GM19238 (cell line): Measurements from ENCODE around the gene PTPDC1.
"Not testable (repeated sequence)": the region's sequence is repeated elsewhere in the genome, so short reads cannot be mapped to it uniquely, and the experiment has no call there.

Experiments
- DNase-seq: peaks from one replicate; pipeline ENCODE4 v3.0.0; 2011; ENCODE audit warnings: low spot score; ENCODE audit not compliant: insufficient read length

Gene PTPDC1

GRCh38 chr9:94094219-94095145 is 10.2 kb downstream of the PTPDC1 start:
- DNase-seq = not testable (repeated sequence)

DNA sequence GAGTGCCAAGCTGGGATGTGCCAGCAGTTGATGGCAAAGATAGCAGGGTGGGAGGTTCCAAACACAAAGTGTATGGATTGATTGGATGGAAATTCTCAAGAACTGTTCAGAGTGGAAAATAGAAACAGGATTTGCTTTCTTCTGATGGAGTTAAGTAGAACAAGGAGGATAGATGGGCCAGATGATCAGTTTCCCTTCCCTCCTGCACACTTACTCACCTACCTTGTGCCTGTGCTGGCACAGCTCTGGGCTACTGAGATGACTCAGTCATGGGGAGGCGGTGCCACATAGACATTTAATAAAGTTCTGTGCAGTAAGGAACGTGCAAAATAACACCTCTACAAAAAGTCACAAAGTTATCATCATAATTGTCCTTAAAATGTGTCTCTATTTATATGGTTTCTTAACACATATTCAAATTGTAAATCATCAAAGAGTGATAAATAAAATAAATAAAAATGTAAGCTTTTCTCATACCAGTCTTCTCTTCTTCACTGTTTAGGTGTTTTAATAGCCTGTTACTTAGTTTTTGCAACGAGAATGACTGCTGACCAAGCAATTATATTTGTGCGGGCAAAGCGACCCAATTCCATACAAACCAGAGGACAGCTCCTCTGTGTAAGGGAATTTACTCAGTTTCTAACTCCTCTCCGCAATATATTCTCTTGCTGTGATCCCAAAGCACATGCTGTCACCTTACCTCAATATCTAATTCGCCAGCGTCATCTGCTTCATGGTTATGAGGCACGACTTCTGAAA is 12.7 kb downstream of the PTPDC1 start:
- DNase-seq = no peak

DNA sequence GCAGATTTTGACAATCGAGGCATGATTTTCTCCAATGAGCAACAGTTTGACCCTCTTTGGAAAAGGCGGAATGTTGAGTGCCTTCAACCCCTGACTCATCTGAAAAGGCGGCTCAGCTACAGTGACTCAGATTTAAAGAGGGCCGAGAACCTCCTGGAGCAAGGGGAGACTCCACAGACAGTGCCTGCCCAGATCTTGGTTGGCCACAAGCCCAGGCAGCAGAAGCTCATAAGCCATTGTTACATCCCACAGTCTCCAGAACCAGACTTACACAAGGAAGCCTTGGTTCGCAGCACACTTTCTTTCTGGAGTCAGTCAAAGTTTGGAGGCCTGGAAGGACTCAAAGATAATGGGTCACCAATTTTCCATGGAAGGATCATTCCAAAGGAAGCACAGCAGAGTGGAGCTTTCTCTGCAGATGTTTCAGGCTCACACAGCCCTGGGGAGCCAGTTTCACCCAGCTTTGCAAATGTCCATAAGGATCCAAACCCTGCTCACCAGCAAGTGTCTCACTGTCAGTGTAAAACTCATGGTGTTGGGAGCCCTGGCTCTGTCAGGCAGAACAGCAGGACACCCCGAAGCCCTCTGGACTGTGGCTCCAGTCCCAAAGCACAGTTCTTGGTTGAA is 13.6 kb downstream of the PTPDC1 start:
- no peak for DNase-seq

DNA sequence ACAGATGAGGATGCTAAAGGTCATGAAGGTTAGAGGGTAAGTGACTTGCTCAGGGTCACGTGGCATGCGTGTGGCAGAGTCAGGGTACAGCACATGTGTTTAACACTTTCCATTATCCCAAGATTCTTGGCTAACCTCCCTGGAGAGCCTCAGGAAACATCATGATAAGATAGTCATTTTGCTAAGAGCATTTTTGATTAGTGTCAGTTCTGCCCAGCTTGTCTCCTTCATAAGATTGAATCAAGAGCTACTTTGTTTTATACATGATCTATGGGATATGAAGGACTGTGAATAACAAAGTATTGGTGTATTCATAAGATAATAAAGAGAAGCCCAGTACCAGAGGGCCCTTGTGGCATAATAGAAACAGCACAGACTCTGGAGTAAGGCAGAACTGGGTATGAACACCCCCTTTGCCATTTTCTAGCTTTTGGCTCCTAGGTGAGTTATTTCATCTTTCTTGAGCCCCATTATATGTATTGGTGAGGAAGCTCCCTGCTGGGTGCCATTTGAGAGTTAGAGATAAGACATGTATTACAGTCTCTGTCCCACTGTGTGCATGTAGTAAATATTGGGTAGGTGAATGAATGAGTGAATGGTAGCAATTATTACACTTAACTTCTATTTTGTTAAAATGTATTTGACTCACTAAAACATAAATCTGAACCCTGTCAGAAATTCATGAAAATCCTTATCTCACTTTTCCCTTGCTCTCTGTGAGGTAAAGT is 16.1 kb downstream of the PTPDC1 start:
- DNase-seq = no peak

- DNase-seq = no peak
Measured at GRCh38 chr9:94101162-94101853, 17.0 kb downstream of the PTPDC1 start.

GRCh38 chr9:94108584-94108983 is 24.3 kb downstream of the PTPDC1 start:
- no peak for DNase-seq

DNA sequence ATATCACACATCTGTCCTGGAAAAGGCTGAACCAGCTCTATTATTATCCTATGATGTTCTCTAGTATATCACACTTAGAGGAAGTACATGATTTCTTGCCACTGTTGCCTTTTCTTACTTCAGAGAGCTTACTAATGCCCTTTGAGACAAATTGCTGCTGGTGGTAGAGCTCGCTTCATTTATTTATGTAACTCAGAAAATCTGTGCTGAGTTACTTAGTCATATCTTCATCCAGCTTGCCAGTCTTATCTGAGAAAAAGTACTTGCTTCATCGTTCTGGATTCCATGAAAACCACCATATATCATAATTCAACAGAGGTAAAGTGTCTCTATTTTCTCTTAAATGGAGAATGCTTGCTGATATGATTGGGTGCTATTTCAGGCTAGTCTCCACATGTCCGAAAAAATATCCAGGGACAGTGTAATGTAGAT is 26.6 kb downstream of the PTPDC1 start:
- no peak for DNase-seq

- no peak for DNase-seq
Measured at GRCh38 chr9:94111446-94111845, 27.2 kb downstream of the PTPDC1 start.

DNA sequence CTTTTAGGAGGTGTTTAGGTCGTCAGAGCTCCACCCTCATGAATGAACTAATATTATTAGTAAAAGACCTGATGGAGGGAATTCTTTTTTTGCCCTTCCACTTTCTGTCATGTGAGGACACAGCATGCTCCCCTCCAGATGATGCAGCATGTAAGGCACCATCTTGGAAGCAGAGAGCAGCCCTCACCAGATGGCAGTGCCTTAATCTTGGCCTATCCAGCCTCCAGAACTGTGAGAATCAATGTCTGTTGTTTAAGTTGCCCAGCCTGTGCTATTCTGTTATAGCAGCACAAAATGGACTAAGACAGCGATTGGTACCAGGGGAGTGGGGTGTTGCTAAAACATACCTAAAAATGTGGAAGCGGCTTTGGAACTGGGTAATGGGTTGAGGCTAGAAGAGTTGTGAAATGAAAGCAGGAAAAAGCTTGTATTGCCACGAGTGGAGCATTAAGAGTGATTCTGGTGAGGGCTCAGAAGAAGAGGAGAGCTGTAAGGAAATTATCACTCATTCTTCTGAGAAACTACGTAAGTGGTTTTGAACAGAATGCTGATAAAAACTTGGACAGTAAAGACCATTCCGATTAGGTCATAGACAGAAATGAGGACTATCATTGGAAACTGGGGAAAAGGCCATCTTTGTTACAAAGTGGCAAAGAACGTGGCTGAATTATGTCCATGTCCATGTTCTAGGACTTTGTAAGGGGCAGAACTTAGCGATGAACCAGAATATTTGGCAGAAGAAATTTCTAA is 28.6 kb downstream of the PTPDC1 start:
- DNase-seq = no peak

GRCh38 chr9:94120088-94120487 is 35.8 kb downstream of the PTPDC1 start:
- not testable (repeated sequence) for DNase-seq

GRCh38 chr9:94120854-94121376 is 36.7 kb downstream of the PTPDC1 start:
- no peak for DNase-seq

GRCh38 chr9:94126844-94127243 is 42.6 kb downstream of the PTPDC1 start:
- no peak for DNase-seq

GRCh38 chr9:94127806-94128205 is 43.5 kb downstream of the PTPDC1 start:
- no peak for DNase-seq

GRCh38 chr9:94128580-94128979 is 44.3 kb downstream of the PTPDC1 start:
- DNase-seq = no peak

- no peak for DNase-seq
Measured at GRCh38 chr9:94134629-94135028, 50.4 kb downstream of the PTPDC1 start.

DNA sequence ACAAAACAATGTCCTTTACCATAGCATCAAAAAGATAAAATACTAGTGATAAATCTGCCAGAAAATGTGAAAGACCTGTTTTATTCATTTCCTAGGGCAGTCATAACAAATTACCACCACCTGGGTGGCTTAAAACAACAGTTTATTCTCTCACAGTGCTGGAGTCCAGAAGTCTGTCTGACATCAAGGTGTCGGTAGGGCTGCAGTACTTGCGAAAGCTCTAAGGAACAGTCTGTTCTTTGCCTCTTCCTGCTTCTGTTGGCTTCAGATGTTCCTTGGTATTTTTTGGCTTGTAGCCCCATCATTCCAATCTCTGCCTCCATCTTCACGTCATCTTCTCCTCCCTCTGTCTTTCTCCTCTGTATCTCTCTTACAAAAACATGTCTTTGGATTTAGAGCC is 51.0 kb downstream of the PTPDC1 start:
- DNase-seq = no peak

- DNase-seq = no peak
Measured at GRCh38 chr9:94139672-94140417, 55.6 kb downstream of the PTPDC1 start.

GRCh38 chr9:94140418-94140780 is 56.1 kb downstream of the PTPDC1 start:
- no peak for DNase-seq
